GM19372 (cell line): ENCODE data around the gene ZNG1B.
"Not testable (repeated sequence)": the region's sequence is repeated elsewhere in the genome, so short reads cannot be mapped to it uniquely, and the experiment has no call there.

ENCODE experiments used
- ATAC-seq: cut with Tn5 transposase; IDR thresholded peaks from one replicate; pipeline ENCODE4 v1.9.1; 2021; ENCODE audit warnings: mild to moderate bottlenecking, low read depth, moderate library complexity; ENCODE audit not compliant: unreplicated experiment

ZNG1B gene

GRCh38 chr2:113542529-113542928, 105.0 kb downstream of the ZNG1B start:
- not testable (repeated sequence) for ATAC-seq
